Endothelial cell of umbilical vein (primary cell): ENCODE results near the gene KLF13. TPM values are rescaled to one million over a fixed set of nuclear protein-coding genes. Genes with fewer than 3 reads are reported as not detected.

Source experiments
- BruUV-seq: library from RNA; stranded (reverse); fragments of 400-500 nt; replicated peaks from 2 replicates; lab custom pipeline; 2021; lab: Mats Ljungman, UMichigan
- CTCF ChIA-PET: fragments of 300-600, 350-600 bp; sonication (Branson Sonifier 250); formaldehyde crosslinking; loops from one replicate; lab custom pipeline; 2021; ENCODE audit warnings: antibody characterized with exemption, inconsistent platforms; lab: Charles Lee
- POLR2A ChIA-PET: fragments of 300-600, 350-600 bp; sonication (Branson Sonifier 250); formaldehyde crosslinking; loops from one replicate; lab custom pipeline; 2021; ENCODE audit warnings: antibody characterized with exemption, inconsistent platforms; lab: Charles Lee
- DNase-seq: peaks from one replicate; pipeline ENCODE4 v3.0.0-alpha.2; 2011; ENCODE audit warnings: low read depth, low spot score
- FAIRE-seq: peaks from 2 replicates; lab custom pipeline; 2011; peaks lifted over from hg19 to GRCh38; lab: Jason Lieb, UNC
- H2AFZ ChIP-seq: 2 replicates; pipeline ENCODE4 v1.6.0; 2012; ENCODE audit warnings: low read depth, low read length, control low read depth, inconsistent platforms
- H3K27ac ChIP-seq: 2 replicates; pipeline ENCODE4 v1.5.1; 2011; ENCODE audit warnings: low read depth, mild to moderate bottlenecking, control low read depth, low read length, moderate library complexity; ENCODE audit not compliant: insufficient read depth
- H3K27me3 ChIP-seq, 2 experiments: 2 replicates each; pipeline versions ENCODE4 v1.6.0 to v1.6.1; 2011; ENCODE audit warnings: low read length in 2 of 2, mixed read lengths in 1 of 2; ENCODE audit not compliant: control insufficient read depth in 2 of 2, insufficient read depth in 2 of 2
- H3K36me3 ChIP-seq, 2 experiments: 2 replicates in 1 of 2; 3 replicates in 1 of 2; pipeline ENCODE4 v1.5.1; 2011; ENCODE audit warnings: low read length in 2 of 2, mild to moderate bottlenecking in 1 of 2, moderate library complexity in 1 of 2; ENCODE audit not compliant: control insufficient read depth in 2 of 2, insufficient read depth in 2 of 2; ENCODE audit errors: extremely low read depth in 1 of 2
- H3K4me1 ChIP-seq: 3 replicates; pipeline ENCODE4 v1.5.1; 2011; ENCODE audit warnings: mild to moderate bottlenecking, low read length; ENCODE audit not compliant: control insufficient read depth, insufficient read depth; ENCODE audit errors: extremely low read depth
- H3K4me2 ChIP-seq: 2 replicates; pipeline ENCODE4 v1.6.1; 2011; ENCODE audit warnings: low read length, control low read depth, mixed read lengths; ENCODE audit not compliant: insufficient read depth
- H3K4me3 ChIP-seq, 3 experiments: fragments of 200-600 bp in 1 of 3; sonication (generic), shearing (Covaris generic) in 1 of 3; replicated peaks in 1 of 3; 2 replicates each; pipeline ENCODE4 v1.5.1; 2011 to 2016; ENCODE audit warnings: control low read depth in 3 of 3, low read length in 3 of 3, mild to moderate bottlenecking in 2 of 3, inconsistent platforms in 1 of 3, low read depth in 1 of 3, moderate library complexity in 1 of 3; ENCODE audit not compliant: insufficient read depth in 1 of 3
- H3K79me2 ChIP-seq: 2 replicates; pipeline ENCODE4 v1.6.0; 2012; ENCODE audit warnings: low read length, inconsistent platforms; ENCODE audit not compliant: control insufficient read depth, insufficient read depth
- H3K9ac ChIP-seq: replicated peaks from 2 replicates; pipeline ENCODE3; 2011; ENCODE audit warnings: low read length, control low read depth; ENCODE audit not compliant: insufficient read depth; ENCODE audit errors: extremely low read depth
- H3K9me1 ChIP-seq: replicated peaks from 3 replicates; pipeline ENCODE4 v1.6.0; 2011; ENCODE audit warnings: mild to moderate bottlenecking, low read length; ENCODE audit not compliant: control insufficient read depth, insufficient read depth; ENCODE audit errors: extremely low read depth
- H3K9me3 ChIP-seq: replicated peaks from 2 replicates; pipeline ENCODE4 v1.5.1; 2012; ENCODE audit warnings: low read length, inconsistent platforms; ENCODE audit not compliant: control insufficient read depth, insufficient read depth
- H4K20me1 ChIP-seq: replicated peaks from 2 replicates; pipeline ENCODE3; 2011; ENCODE audit warnings: mild to moderate bottlenecking, low read length; ENCODE audit not compliant: control insufficient read depth, insufficient read depth; ENCODE audit errors: extremely low read depth
- CTCF ChIP-seq, 2 donors: IDR thresholded peaks; 1 replicate in 1 of 2; 2 replicates in 1 of 2; pipeline ENCODE4 v1.5.1; 2011; ENCODE audit warnings: low read length in 2 of 2, mild to moderate bottlenecking in 2 of 2, moderate library complexity in 2 of 2, control low read depth in 1 of 2, inconsistent platforms in 1 of 2, low read depth in 1 of 2; ENCODE audit not compliant: insufficient read depth in 1 of 2; ENCODE audit errors: extremely low read depth in 1 of 2
- EZH2 ChIP-seq: IDR thresholded peaks from 2 replicates; pipeline ENCODE4 v1.6.1; 2012; ENCODE audit warnings: borderline replicate concordance, low read depth, mild to moderate bottlenecking, moderate library complexity, low read length, inconsistent platforms; ENCODE audit not compliant: severe bottlenecking
- FOS ChIP-seq: IDR thresholded peaks from 2 replicates; pipeline ENCODE4 v1.6.1; 2011; ENCODE audit warnings: mild to moderate bottlenecking, low read length, moderate library complexity, borderline replicate concordance; ENCODE audit not compliant: insufficient read depth
- GATA2 ChIP-seq: IDR thresholded peaks from 2 replicates; pipeline ENCODE4 v1.7.0; 2011; ENCODE audit warnings: low read depth, mild to moderate bottlenecking, moderate library complexity, mixed read lengths, low read length; ENCODE audit not compliant: insufficient read length, insufficient read depth
- JUN ChIP-seq: IDR thresholded peaks from 2 replicates; pipeline ENCODE4 v1.6.1; 2011; ENCODE audit warnings: borderline replicate concordance, low read depth; ENCODE audit not compliant: insufficient read length, insufficient read depth
- MYC ChIP-seq: IDR thresholded peaks from one replicate; pipeline ENCODE4 v1.6.1; 2011; ENCODE audit warnings: mild to moderate bottlenecking, low read depth, low read length
- POLR2A ChIP-seq: IDR thresholded peaks from 2 replicates; pipeline ENCODE4 v1.6.1; 2012; ENCODE audit warnings: low read depth, mild to moderate bottlenecking, control low read depth, low read length
- POLR2AphosphoS5 ChIP-seq: IDR thresholded peaks from 2 replicates; pipeline ENCODE4 v1.6.1; 2012; ENCODE audit warnings: low read depth, mild to moderate bottlenecking, control low read depth, low read length, moderate library complexity; ENCODE audit not compliant: insufficient read depth
- dilution Hi-C: fragments of 300-500 bp; cut with MboI; formaldehyde crosslinking; loops from one replicate; pipeline ENCODE4 v1.15.0; 2019; ENCODE audit warnings: low sequenced_read_pairs; ENCODE audit not compliant: extremely low pct_ligation_motif_present
- intact Hi-C: fragments of 100-400 bp; cut with micrococcal nuclease; formaldehyde crosslinking; loops from one replicate; pipeline ENCODE4 v1.10.0; 2022
- polyA plus RNA-seq, 4 experiments: library from polyadenylated mRNA; depleted of rRNA in 3 of 4; stranded (reverse) in 3 of 4; unstranded in 1 of 4; fragments of >200 nt; gene quantifications; 2 replicates each; pipeline versions ENCODE4 v1.2.1 to v1.2.3, GENCODE V29; 2011 to 2012; ENCODE audit warnings: missing spikeins in 1 of 4
- total RNA-seq: library from RNA; stranded (reverse); gene quantifications from 2 replicates; pipeline ENCODE4 v1.2.3, GENCODE V29; 2021
- TF ChIP-seq, protein P1 (sequence below): IDR thresholded peaks from 2 replicates; pipeline ENCODE4 v1.6.1; 2011; ENCODE audit not compliant: insufficient read depth, insufficient read length

Gene KLF13
- total and polyA plus RNA-seq, 2 donors (not counting 3 experiments of a cell fraction or from before 2014, with no cell fraction given) = 10.1 to 31.9 TPM

GRCh38 chr15:31343831-31344230, 17.2 kb downstream of the KLF13 start:
- H3K4me3 ChIP-seq = no peak overlapping the region
- ChIA-PET CTCF (interaction anchor here (0.9 kb wide), 1 partner anchor 145 kb away, joined by 3 read pairs; no protein-coding TSS in a partner anchor), POLR2A (no interaction called here)
- no peak overlapping the region for H3K27ac ChIP-seq
- no peak overlapping the region for H3K4me2 ChIP-seq
- H3K9me1 ChIP-seq = no peaks in the 10 kb centered on the region
- dilution Hi-C loops = no loop called here
- no peaks in the 10 kb centered on the region for H4K20me1 ChIP-seq
- DNase-seq (no peak), FAIRE-seq (no peak)
- H3K9me3 ChIP-seq = no peaks in the 10 kb centered on the region
- no peak overlapping the region for H3K9ac ChIP-seq
- no TSS peak for BruUV-seq
- peaks cover 21% of the 10 kb centered on the region for H3K4me1 ChIP-seq
- no peaks in the 10 kb centered on the region for H3K36me3 ChIP-seq
- no peak for TF ChIP-seq POLR2A
- TF ChIP-seq GATA2 = no peak
- TF ChIP-seq EZH2 = no peak
- no peak for TF ChIP-seq POLR2AphosphoS5
- TF ChIP-seq, protein P1, sequence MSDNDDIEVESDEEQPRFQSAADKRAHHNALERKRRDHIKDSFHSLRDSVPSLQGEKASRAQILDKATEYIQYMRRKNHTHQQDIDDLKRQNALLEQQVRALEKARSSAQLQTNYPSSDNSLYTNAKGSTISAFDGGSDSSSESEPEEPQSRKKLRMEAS = no peak
- no peak for TF ChIP-seq FOS
- no peak for TF ChIP-seq JUN
- TF ChIP-seq MYC = no peak
- no peak for TF ChIP-seq CTCF (IDR thresholded peaks at IDR 0.05; ENCODE audit: extremely low read depth in 1 of 2, insufficient read depth in 1 of 2, low read depth in 1 of 2, low read length in 2 of 2)
- no peak overlapping the region for H2AFZ ChIP-seq
- intact Hi-C loops = no loop called here
- H3K27me3 ChIP-seq = no peaks in the 10 kb centered on the region
- peaks cover 16% of the 10 kb centered on the region for H3K79me2 ChIP-seq
